ENCODE results near the gene ERO1B.

ERO1B gene

GRCh38 chr1:236251587-236251986 is 30.2 kb downstream of the ERO1B start:
- no peak overlapping the region for H3K4me3 ChIP-seq (ENCODE audit: insufficient read depth in 1 of 2, low read depth in 1 of 2, low read length in 2 of 2)
- no peaks in the 10 kb centered on the region for H3K36me3 ChIP-seq (ENCODE audit: control insufficient read depth in 1 of 2, insufficient read depth in 2 of 2, low read depth in 1 of 2, low read length in 2 of 2)
- 100% methylated on average over 1 of the region's 1 CpG for WGBS
- H3K9ac ChIP-seq (ENCODE audit: low read length): no peak overlapping the region
- H2BK120ac ChIP-seq (ENCODE audit: low read depth, low read length): no peak overlapping the region
- H3K14ac ChIP-seq (ENCODE audit: low read length in 2 of 2): no peak overlapping the region
- no peak overlapping the region for H2BK12ac ChIP-seq (ENCODE audit: low read length in 2 of 2)
- no peak overlapping the region for H3K27ac ChIP-seq (ENCODE audit: low read length, poor library complexity, severe bottlenecking)
- no peak overlapping the region for H3K4ac ChIP-seq (ENCODE audit: low read depth in 1 of 2, low read length in 2 of 2)
- H2AK5ac ChIP-seq (ENCODE audit: low read length, severe bottlenecking): no peak overlapping the region
- no peak for DNase-seq
- H3K18ac ChIP-seq (ENCODE audit: low read depth in 1 of 2, low read length in 2 of 2): no peak overlapping the region
- no peak overlapping the region for H2BK15ac ChIP-seq (ENCODE audit: low read depth, poor library complexity, severe bottlenecking)
- H2AFZ ChIP-seq (ENCODE audit: low read depth, low read length): no peak overlapping the region
- H3K4me1 ChIP-seq (ENCODE audit: control insufficient read depth, insufficient read depth, low read depth, low read length): no peaks in the 10 kb centered on the region
- H3K27me3 ChIP-seq (ENCODE audit: control insufficient read depth in 1 of 2, insufficient read depth in 1 of 2, low read length in 2 of 2): no peaks in the 10 kb centered on the region
- H3K4me2 ChIP-seq (ENCODE audit: low read length, poor library complexity, severe bottlenecking): no peak overlapping the region
- no peak overlapping the region for H4K8ac ChIP-seq (ENCODE audit: low read length)
- H4K91ac ChIP-seq (ENCODE audit: low read length): no peak overlapping the region
- peaks cover 4% of the 10 kb centered on the region for H3K79me1 ChIP-seq (replicated peaks; ENCODE audit: low read length, poor library complexity, severe bottlenecking)
- H3K9me3 ChIP-seq (ENCODE audit: control insufficient read depth, low read length): no peaks in the 10 kb centered on the region
- H3K23ac ChIP-seq (ENCODE audit: low read length in 2 of 2): no peak overlapping the region
- no peak overlapping the region for H2BK5ac ChIP-seq (ENCODE audit: low read depth, low read length, poor library complexity, severe bottlenecking)

GRCh38 chr1:236247286-236247685 is 34.5 kb downstream of the ERO1B start:
- Histone ChIP-seq H2BK120ac (ENCODE audit: low read depth, low read length) (no peak overlapping the region), H3K27me3 (ENCODE audit: control insufficient read depth in 1 of 2, insufficient read depth in 1 of 2, low read length in 2 of 2) (no peaks in the 10 kb centered on the region), H3K79me1 (replicated peaks; ENCODE audit: low read length, poor library complexity, severe bottlenecking) (no peaks in the 10 kb centered on the region), H3K4me1 (ENCODE audit: control insufficient read depth, insufficient read depth, low read depth, low read length) (no peaks in the 10 kb centered on the region), H3K4me3 (ENCODE audit: insufficient read depth in 1 of 2, low read depth in 1 of 2, low read length in 2 of 2) (no peak overlapping the region), H2AK5ac (ENCODE audit: low read length, severe bottlenecking) (no peak overlapping the region), H2AFZ (ENCODE audit: low read depth, low read length) (no peak overlapping the region), H3K9me3 (ENCODE audit: control insufficient read depth, low read length) (no peaks in the 10 kb centered on the region), H3K4me2 (ENCODE audit: low read length, poor library complexity, severe bottlenecking) (no peak overlapping the region), H3K9ac (ENCODE audit: low read length) (no peak overlapping the region), H2BK5ac (ENCODE audit: low read depth, low read length, poor library complexity, severe bottlenecking) (no peak overlapping the region), H3K27ac (ENCODE audit: low read length, poor library complexity, severe bottlenecking) (no peak overlapping the region), H3K36me3 (ENCODE audit: control insufficient read depth in 1 of 2, insufficient read depth in 2 of 2, low read depth in 1 of 2, low read length in 2 of 2) (no peaks in the 10 kb centered on the region), H4K91ac (ENCODE audit: low read length) (no peak overlapping the region), H3K4ac (ENCODE audit: low read depth in 1 of 2, low read length in 2 of 2) (no peak overlapping the region), H3K14ac (ENCODE audit: low read length in 2 of 2) (no peak overlapping the region), H2BK12ac (ENCODE audit: low read length in 2 of 2) (no peak overlapping the region), H3K18ac (ENCODE audit: low read depth in 1 of 2, low read length in 2 of 2) (no peak overlapping the region), H2BK15ac (ENCODE audit: low read depth, poor library complexity, severe bottlenecking) (no peak overlapping the region), H4K8ac (ENCODE audit: low read length) (no peak overlapping the region), H3K23ac (ENCODE audit: low read length in 2 of 2) (no peak overlapping the region)
- DNase-seq: no peak
- WGBS: 98% methylated on average over 3 of the region's 3 CpGs

GRCh38 chr1:236242568-236242967 is 39.2 kb downstream of the ERO1B start:
- Histone ChIP-seq H3K4me2 (ENCODE audit: low read length, poor library complexity, severe bottlenecking) (no peak overlapping the region), H3K36me3 (ENCODE audit: control insufficient read depth in 1 of 2, insufficient read depth in 2 of 2, low read depth in 1 of 2, low read length in 2 of 2) (no peaks in the 10 kb centered on the region), H3K23ac (ENCODE audit: low read length in 2 of 2) (no peak overlapping the region), H2BK5ac (ENCODE audit: low read depth, low read length, poor library complexity, severe bottlenecking) (no peak overlapping the region), H3K4me1 (ENCODE audit: control insufficient read depth, insufficient read depth, low read depth, low read length) (no peaks in the 10 kb centered on the region), H3K4ac (ENCODE audit: low read depth in 1 of 2, low read length in 2 of 2) (no peak overlapping the region), H3K18ac (ENCODE audit: low read depth in 1 of 2, low read length in 2 of 2) (no peak overlapping the region), H3K27me3 (ENCODE audit: control insufficient read depth in 1 of 2, insufficient read depth in 1 of 2, low read length in 2 of 2) (no peaks in the 10 kb centered on the region), H4K91ac (ENCODE audit: low read length) (no peak overlapping the region), H2BK15ac (ENCODE audit: low read depth, poor library complexity, severe bottlenecking) (no peak overlapping the region), H2AK5ac (ENCODE audit: low read length, severe bottlenecking) (no peak overlapping the region), H3K14ac (ENCODE audit: low read length in 2 of 2) (no peak overlapping the region), H3K27ac (ENCODE audit: low read length, poor library complexity, severe bottlenecking) (no peak overlapping the region), H3K79me1 (replicated peaks; ENCODE audit: low read length, poor library complexity, severe bottlenecking) (no peaks in the 10 kb centered on the region), H2AFZ (ENCODE audit: low read depth, low read length) (no peak overlapping the region), H3K9ac (ENCODE audit: low read length) (no peak overlapping the region), H2BK12ac (ENCODE audit: low read length in 2 of 2) (no peak overlapping the region), H4K8ac (ENCODE audit: low read length) (no peak overlapping the region), H3K4me3 (ENCODE audit: insufficient read depth in 1 of 2, low read depth in 1 of 2, low read length in 2 of 2) (no peak overlapping the region), H3K9me3 (ENCODE audit: control insufficient read depth, low read length) (no peaks in the 10 kb centered on the region), H2BK120ac (ENCODE audit: low read depth, low read length) (no peak overlapping the region)
- WGBS: 100% methylated on average over 1 of the region's 2 CpGs
- no peak for DNase-seq

- no peak overlapping the region for H3K4me2 ChIP-seq (ENCODE audit: low read length, poor library complexity, severe bottlenecking)
- no peaks in the 10 kb centered on the region for H3K27me3 ChIP-seq (ENCODE audit: control insufficient read depth in 1 of 2, insufficient read depth in 1 of 2, low read length in 2 of 2)
- H2BK15ac ChIP-seq (ENCODE audit: low read depth, poor library complexity, severe bottlenecking): no peak overlapping the region
- no peak overlapping the region for H4K8ac ChIP-seq (ENCODE audit: low read length)
- H2BK5ac ChIP-seq (ENCODE audit: low read depth, low read length, poor library complexity, severe bottlenecking): no peak overlapping the region
- H2AK5ac ChIP-seq (ENCODE audit: low read length, severe bottlenecking): no peak overlapping the region
- no peak overlapping the region for H3K18ac ChIP-seq (ENCODE audit: low read depth in 1 of 2, low read length in 2 of 2)
- H2AFZ ChIP-seq (ENCODE audit: low read depth, low read length): no peak overlapping the region
- H3K27ac ChIP-seq (ENCODE audit: low read length, poor library complexity, severe bottlenecking): no peak overlapping the region
- H3K14ac ChIP-seq (ENCODE audit: low read length in 2 of 2): no peak overlapping the region
- DNase-seq: no peak
- H3K4ac ChIP-seq (ENCODE audit: low read depth in 1 of 2, low read length in 2 of 2): no peak overlapping the region
- no peak overlapping the region for H4K91ac ChIP-seq (ENCODE audit: low read length)
- H3K9ac ChIP-seq (ENCODE audit: low read length): no peak overlapping the region
- no peaks in the 10 kb centered on the region for H3K79me1 ChIP-seq (replicated peaks; ENCODE audit: low read length, poor library complexity, severe bottlenecking)
- 72% methylated on average over 2 of the region's 3 CpGs for WGBS
- no peaks in the 10 kb centered on the region for H3K9me3 ChIP-seq (ENCODE audit: control insufficient read depth, low read length)
- H2BK120ac ChIP-seq (ENCODE audit: low read depth, low read length): no peak overlapping the region
- H3K4me3 ChIP-seq (ENCODE audit: insufficient read depth in 1 of 2, low read depth in 1 of 2, low read length in 2 of 2): no peak overlapping the region
- no peak overlapping the region for H2BK12ac ChIP-seq (ENCODE audit: low read length in 2 of 2)
- no peak overlapping the region for H3K23ac ChIP-seq (ENCODE audit: low read length in 2 of 2)
- no peaks in the 10 kb centered on the region for H3K4me1 ChIP-seq (ENCODE audit: control insufficient read depth, insufficient read depth, low read depth, low read length)
- no peaks in the 10 kb centered on the region for H3K36me3 ChIP-seq (ENCODE audit: control insufficient read depth in 1 of 2, insufficient read depth in 2 of 2, low read depth in 1 of 2, low read length in 2 of 2)
Observed at GRCh38 chr1:236240675-236241074, 41.1 kb downstream of the ERO1B start.

Data from mesenchymal stem cell (in vitro differentiated cells and primary cell).